Epithelial cell of esophagus (primary cell): ENCODE measurements around the gene PCDHGA12.
"Not testable (repeated sequence)": the region's sequence is repeated elsewhere in the genome, so short reads cannot be mapped to it uniquely, and the experiment has no call there.

Experiments
- DNase-seq: peaks from one replicate; pipeline ENCODE4 v3.0.0; 2010; ENCODE audit warnings: low read depth
- H3K4me3 ChIP-seq: 2 replicates; pipeline ENCODE4 v1.5.1; 2011; ENCODE audit warnings: mild to moderate bottlenecking, low read length, control low read depth
- CTCF ChIP-seq: IDR thresholded peaks from 2 replicates; pipeline ENCODE4 v1.5.1; 2011; ENCODE audit warnings: low read depth, mild to moderate bottlenecking, low read length, control low read depth, inconsistent platforms; ENCODE audit not compliant: insufficient read depth; ENCODE audit errors: missing control alignments

Gene PCDHGA12

GRCh38 chr5:141421489-141421855 is 8.8 kb upstream of the PCDHGA12 start:
- TF ChIP-seq CTCF: no peak
- no peak for DNase-seq
- peak overlapping the region; percentile 45 for H3K4me3 ChIP-seq

- TF ChIP-seq CTCF: no peak
- no peak for DNase-seq
- no peak overlapping the region for H3K4me3 ChIP-seq
Measured at GRCh38 chr5:141422742-141423291, 7.5 kb upstream of the PCDHGA12 start.

GRCh38 chr5:141427783-141428426 is 2.4 kb upstream of the PCDHGA12 start:
- TF ChIP-seq CTCF: no peak
- no peak overlapping the region for H3K4me3 ChIP-seq
- no peak for DNase-seq

DNA sequence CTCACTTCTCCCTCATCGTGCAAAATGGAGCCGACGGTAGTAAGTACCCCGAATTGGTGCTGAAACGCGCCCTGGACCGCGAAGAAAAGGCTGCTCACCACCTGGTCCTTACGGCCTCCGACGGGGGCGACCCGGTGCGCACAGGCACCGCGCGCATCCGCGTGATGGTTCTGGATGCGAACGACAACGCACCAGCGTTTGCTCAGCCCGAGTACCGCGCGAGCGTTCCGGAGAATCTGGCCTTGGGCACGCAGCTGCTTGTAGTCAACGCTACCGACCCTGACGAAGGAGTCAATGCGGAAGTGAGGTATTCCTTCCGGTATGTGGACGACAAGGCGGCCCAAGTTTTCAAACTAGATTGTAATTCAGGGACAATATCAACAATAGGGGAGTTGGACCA is 979 bp downstream of the PCDHGA12 start:
- DNase-seq: no peak
- no peak for TF ChIP-seq CTCF
- peak overlapping the region; percentile 37 for H3K4me3 ChIP-seq

DNA sequence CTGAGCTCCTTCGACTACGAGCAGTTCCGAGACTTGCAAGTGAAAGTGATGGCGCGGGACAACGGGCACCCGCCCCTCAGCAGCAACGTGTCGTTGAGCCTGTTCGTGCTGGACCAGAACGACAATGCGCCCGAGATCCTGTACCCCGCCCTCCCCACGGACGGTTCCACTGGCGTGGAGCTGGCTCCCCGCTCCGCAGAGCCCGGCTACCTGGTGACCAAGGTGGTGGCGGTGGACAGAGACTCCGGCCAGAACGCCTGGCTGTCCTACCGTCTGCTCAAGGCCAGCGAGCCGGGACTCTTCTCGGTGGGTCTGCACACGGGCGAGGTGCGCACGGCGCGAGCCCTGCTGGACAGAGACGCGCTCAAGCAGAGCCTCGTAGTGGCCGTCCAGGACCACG is 2.0 kb downstream of the PCDHGA12 start:
- not testable (repeated sequence) for H3K4me3 ChIP-seq, DNase-seq

- H3K4me3 ChIP-seq, DNase-seq: not testable (repeated sequence)
Measured at GRCh38 chr5:141432726-141433125, 2.4 kb downstream of the PCDHGA12 start.

DNA sequence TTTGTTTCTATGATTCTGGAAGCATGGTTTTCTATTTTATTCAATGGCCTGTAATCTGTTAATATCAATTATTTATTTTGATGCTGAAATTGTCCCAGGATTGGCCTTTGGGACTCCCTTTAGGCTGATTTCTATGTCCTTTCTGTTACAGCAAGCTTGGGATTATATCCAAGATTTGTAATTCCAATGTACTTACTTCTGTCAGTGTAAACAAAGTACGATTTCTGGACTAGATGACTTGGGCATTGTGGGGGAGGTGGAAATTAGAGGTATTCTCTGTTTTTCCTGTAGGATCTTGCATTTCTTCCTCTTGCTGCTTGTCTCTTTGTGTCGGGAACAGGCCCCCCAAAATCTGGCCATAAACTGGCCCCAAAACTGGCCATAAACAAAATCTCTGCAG is 3.7 kb downstream of the PCDHGA12 start:
- no peak for DNase-seq
- TF ChIP-seq CTCF: no peak
- H3K4me3 ChIP-seq: no peak overlapping the region

DNA sequence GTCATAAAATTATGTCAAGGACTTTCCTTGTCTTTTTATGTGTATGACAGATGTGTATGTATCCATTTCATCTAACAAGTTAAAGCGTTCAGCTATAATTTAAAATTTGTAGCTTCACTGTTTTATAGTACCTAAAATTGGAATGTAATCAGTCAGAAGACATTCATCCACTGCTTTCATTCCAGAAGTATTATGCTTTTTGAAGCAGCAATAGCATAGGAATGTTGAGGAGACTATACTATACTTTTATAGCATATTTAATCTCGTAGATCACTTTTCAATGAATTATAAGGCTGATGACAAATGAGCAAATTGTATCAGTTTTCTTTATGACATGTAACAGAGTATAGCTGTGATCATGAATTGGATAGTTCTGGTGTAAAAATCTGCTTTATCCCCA is 6.9 kb downstream of the PCDHGA12 start:
- TF ChIP-seq CTCF: no peak
- no peak overlapping the region for H3K4me3 ChIP-seq
- DNase-seq: no peak
